PFSK-1 (cell line): ENCODE data around the gene SPATA16.

Source experiments
- FOXP2 ChIP-seq: optimal IDR thresholded peaks from 2 replicates; pipeline ENCODE3; 2011; ENCODE audit warnings: borderline replicate concordance, control low read depth, inconsistent platforms; ENCODE audit not compliant: insufficient read depth; ENCODE audit errors: extremely low read length, extremely low read depth
- POLR2AphosphoS5 ChIP-seq: IDR thresholded peaks from 2 replicates; pipeline ENCODE4 v1.6.1; 2012; ENCODE audit warnings: low read depth, mild to moderate bottlenecking, control low read depth, low read length, moderate library complexity
- SIN3A ChIP-seq: IDR thresholded peaks from 2 replicates; pipeline ENCODE4 v1.6.1; 2012; ENCODE audit warnings: mild to moderate bottlenecking, low read length, moderate library complexity, borderline replicate concordance; ENCODE audit not compliant: insufficient read depth
- TAF1 ChIP-seq: IDR thresholded peaks from 2 replicates; pipeline ENCODE4 v1.6.1; 2012; ENCODE audit warnings: low read length, control low read depth, borderline replicate concordance; ENCODE audit not compliant: insufficient read depth
- TF ChIP-seq, protein P1 (sequence below), 2 experiments: IDR thresholded peaks; 2 replicates each; pipeline versions ENCODE4 v1.6.1 to v1.8.0; 2011 to 2012; ENCODE audit warnings: low read depth in 2 of 2, low read length in 2 of 2, control low read depth in 1 of 2, inconsistent platforms in 1 of 2, mild to moderate bottlenecking in 1 of 2, moderate library complexity in 1 of 2; ENCODE audit not compliant: insufficient read depth in 1 of 2

SPATA16 gene

DNA sequence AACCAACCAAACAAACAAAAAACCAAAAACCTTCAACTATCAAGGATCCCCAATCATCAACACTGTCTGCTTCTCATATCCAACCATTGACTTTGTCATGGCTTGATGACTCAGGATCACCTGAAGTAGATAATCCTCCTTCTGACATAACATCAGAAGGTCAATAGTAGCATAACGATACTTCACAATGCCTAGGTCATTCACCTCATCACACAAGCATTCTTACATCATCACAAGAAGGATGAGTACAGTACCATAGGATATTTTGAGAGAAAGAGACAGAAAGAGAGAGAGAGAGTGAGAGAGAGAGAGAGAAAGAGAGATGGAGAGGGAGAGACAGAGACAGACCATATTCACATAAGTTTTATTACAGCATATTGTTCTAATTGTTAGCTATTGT, 42.1 kb downstream of the SPATA16 start:
- TF ChIP-seq, protein P1, sequence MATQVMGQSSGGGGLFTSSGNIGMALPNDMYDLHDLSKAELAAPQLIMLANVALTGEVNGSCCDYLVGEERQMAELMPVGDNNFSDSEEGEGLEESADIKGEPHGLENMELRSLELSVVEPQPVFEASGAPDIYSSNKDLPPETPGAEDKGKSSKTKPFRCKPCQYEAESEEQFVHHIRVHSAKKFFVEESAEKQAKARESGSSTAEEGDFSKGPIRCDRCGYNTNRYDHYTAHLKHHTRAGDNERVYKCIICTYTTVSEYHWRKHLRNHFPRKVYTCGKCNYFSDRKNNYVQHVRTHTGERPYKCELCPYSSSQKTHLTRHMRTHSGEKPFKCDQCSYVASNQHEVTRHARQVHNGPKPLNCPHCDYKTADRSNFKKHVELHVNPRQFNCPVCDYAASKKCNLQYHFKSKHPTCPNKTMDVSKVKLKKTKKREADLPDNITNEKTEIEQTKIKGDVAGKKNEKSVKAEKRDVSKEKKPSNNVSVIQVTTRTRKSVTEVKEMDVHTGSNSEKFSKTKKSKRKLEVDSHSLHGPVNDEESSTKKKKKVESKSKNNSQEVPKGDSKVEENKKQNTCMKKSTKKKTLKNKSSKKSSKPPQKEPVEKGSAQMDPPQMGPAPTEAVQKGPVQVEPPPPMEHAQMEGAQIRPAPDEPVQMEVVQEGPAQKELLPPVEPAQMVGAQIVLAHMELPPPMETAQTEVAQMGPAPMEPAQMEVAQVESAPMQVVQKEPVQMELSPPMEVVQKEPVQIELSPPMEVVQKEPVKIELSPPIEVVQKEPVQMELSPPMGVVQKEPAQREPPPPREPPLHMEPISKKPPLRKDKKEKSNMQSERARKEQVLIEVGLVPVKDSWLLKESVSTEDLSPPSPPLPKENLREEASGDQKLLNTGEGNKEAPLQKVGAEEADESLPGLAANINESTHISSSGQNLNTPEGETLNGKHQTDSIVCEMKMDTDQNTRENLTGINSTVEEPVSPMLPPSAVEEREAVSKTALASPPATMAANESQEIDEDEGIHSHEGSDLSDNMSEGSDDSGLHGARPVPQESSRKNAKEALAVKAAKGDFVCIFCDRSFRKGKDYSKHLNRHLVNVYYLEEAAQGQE (IDR thresholded peaks at IDR 0.05; ENCODE audit: insufficient read depth in 1 of 2, low read depth in 2 of 2, low read length in 2 of 2): no peak
- TF ChIP-seq TAF1 (no peak), POLR2AphosphoS5 (no peak), FOXP2 (no peak), SIN3A (no peak)

DNA sequence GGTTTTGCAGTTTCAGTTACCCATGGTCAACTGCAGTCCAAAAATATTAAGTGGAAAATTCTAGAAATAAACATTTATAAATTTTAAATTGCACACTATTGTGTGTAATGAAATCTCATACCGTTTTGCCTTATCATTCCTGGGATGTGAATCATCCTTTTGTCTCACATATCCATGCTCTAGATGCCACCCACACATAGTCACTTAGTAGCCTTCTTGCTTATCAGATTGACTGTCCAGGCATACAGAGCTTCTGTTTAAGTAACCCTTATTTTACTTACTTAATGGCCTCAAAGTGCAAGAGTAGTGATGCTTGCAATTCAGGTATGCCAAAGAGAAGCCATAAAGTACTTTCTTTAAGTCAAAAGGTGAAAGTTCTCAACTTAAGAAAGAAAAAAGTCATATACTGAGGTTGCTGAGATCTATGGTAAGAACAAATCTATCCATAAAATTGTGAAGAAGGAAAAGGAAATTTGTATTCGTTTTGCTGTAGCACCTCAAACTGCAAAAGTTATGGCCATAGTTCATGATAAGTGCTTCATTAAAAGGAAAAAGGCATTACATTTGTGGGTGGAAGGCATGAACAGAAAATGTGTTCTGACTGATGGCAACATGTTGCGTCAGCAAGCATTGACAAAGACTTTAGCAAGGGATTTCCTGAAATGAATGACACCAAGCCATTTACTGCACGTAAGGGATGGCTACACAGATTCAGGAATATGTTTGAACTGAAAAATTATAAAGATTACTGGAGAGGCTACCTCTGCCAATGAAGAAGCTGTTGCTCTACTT, 43.8 kb downstream of the SPATA16 start:
- TF ChIP-seq POLR2AphosphoS5: no peak
- no peak for TF ChIP-seq SIN3A
- no peak for TF ChIP-seq FOXP2
- TF ChIP-seq TAF1: no peak
- TF ChIP-seq, protein P1 (IDR thresholded peaks at IDR 0.05; ENCODE audit: insufficient read depth in 1 of 2, low read depth in 2 of 2, low read length in 2 of 2): no peak

DNA sequence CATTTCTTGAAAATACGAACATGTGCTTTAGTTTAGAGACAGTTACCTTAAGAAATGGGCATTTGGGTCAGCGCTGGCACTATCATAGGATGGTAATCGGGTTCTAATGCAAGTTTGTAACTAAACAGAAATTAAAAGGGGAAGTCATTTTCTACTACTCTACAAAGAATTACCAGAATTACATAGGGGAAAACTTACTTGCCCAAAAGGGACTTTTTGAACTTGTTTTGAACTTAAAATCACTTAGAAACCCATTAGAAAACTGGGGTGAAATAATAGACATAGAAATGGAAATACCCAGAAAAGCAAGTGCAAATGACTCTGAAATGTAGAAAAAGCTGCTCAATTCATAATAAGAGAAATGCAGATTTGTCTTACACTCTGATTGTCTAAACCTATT, 44.9 kb downstream of the SPATA16 start:
- TF ChIP-seq, protein P1 (IDR thresholded peaks at IDR 0.05; ENCODE audit: insufficient read depth in 1 of 2, low read depth in 2 of 2, low read length in 2 of 2): no peak
- TF ChIP-seq TAF1 (no peak), POLR2AphosphoS5 (no peak), FOXP2 (no peak), SIN3A (no peak)

DNA sequence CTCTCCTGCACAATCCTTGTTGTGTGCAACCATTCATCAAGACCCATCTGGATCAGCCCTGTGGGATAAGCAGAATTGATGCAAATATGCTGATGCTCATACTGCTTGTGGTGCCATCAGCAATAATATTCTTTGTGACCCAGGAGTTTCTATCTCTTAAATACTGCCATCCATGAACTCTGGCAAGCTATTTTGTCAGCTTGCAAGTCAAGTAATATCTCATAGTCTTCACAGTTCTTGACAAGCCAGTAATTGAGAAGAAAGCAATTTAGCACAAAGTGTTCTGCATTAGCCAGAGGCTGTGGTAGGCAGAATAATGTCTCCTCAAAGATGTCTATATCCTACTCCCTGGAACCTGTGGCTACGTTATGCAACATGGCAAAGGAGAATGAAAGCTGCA, 49.0 kb downstream of the SPATA16 start:
- TF ChIP-seq SIN3A: no peak
- TF ChIP-seq TAF1: no peak
- TF ChIP-seq, protein P1 (IDR thresholded peaks at IDR 0.05; ENCODE audit: insufficient read depth in 1 of 2, low read depth in 2 of 2, low read length in 2 of 2): no peak

DNA sequence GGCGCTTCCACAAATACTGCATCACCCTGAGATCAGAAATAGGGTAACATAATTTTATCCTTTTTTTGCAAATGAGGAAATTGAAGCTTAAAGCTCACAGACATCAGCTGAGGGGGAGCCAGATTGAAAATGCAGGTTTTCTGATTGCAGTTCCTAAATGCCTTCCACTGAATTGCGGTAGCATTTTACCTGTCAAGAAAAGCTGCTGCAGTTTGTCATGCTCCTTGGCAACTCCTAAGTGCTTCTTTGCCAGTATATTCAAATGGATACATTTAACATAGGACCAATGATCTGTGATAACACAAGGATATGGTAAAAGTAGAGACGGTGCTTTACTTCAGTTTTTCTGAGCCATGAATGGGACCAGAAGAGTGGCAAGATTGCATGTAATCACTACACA, 50.5 kb downstream of the SPATA16 start:
- no peak for TF ChIP-seq TAF1
- TF ChIP-seq, protein P1 (IDR thresholded peaks at IDR 0.05; ENCODE audit: insufficient read depth in 1 of 2, low read depth in 2 of 2, low read length in 2 of 2): no peak
- no peak for TF ChIP-seq SIN3A
